HFF-Myc (cell line): ENCODE results near the gene IL1RL2.

ENCODE experiments used
- DNase-seq: peaks from one replicate; pipeline ENCODE4 v3.0.0-alpha.2; 2011; ENCODE audit warnings: low read depth; ENCODE audit errors: extremely low read depth
- H3K4me3 ChIP-seq: replicated peaks from 2 replicates; pipeline ENCODE4 v1.5.1; 2011; ENCODE audit warnings: low read depth, mild to moderate bottlenecking, control low read depth, low read length
- CTCF ChIP-seq: IDR thresholded peaks from 2 replicates; pipeline ENCODE4 v1.5.1; 2012; ENCODE audit warnings: mild to moderate bottlenecking, low read depth, low read length, control low read depth; ENCODE audit errors: missing control alignments

IL1RL2 gene

GRCh38 chr2:102181919-102182635 lies 4.7 kb upstream of the IL1RL2 start:
- DNase-seq: no peak
- no peak for TF ChIP-seq CTCF
- H3K4me3 ChIP-seq: no peak overlapping the region

- no peak overlapping the region for H3K4me3 ChIP-seq
- no peak for DNase-seq
- TF ChIP-seq CTCF: no peak
Observed at GRCh38 chr2:102184018-102184417, 2.8 kb upstream of the IL1RL2 start.

DNA sequence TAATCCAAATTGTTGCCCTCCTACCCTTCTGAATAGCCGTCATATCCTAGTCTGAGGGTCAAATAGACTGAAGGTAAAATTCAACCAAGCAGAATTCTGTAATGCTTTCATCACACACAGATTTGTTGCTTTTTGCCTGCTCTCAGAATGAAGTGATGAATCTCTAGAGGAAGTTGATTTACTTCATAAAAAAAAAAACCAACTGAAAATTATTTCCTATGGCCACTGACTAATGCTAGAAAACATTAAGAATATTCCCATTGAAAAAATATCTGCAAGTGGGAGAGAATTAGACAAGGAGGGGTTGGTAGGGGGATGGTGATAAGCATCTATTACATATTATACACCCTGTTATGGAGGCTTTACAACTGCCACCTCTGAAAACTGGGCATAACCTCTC lies 2.3 kb upstream of the IL1RL2 start:
- H3K4me3 ChIP-seq: no peak overlapping the region
- DNase-seq: no peak
- no peak for TF ChIP-seq CTCF

- peak; percentile 47 for TF ChIP-seq CTCF
- no peak for DNase-seq
- H3K4me3 ChIP-seq: no peak overlapping the region
Observed at GRCh38 chr2:102185347-102185746, 1.5 kb upstream of the IL1RL2 start.

DNA sequence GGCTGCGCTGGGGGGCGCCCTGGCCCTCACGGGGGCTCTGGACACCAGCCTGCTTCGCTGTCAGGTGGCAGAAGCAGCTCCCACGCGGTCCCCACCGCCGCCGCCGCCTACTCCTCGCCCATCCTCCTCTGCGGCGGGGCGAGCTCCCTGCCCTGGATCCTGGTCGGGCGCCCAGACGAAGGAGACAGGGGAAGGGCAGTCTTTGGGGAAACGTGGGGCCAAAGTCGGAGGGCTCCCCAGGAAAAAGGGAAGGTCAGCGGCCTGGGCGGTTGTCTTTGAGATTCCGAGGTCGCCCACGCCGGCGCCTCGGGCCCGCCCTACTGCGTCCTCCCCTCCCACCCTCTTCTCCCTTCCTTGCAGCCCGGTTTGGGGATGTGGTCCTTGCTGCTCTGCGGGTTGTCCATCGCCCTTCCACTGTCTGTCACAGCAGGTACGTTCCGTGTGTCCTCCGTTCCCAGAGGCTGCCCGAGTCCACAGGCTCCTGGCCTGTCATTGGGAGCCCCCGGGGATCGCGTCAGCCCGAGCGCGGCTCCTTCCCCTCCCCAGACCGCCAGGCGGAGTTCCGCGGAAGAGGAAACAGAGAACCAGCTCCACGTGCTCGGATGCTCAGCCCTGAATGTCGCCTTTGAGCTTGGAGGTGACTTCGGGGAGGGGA lies 800 bp downstream of the IL1RL2 start:
- TF ChIP-seq CTCF: no peak
- 0 out of 2 replicates have a peak overlapping the region, but pooled peaks have one; percentile 0 for H3K4me3 ChIP-seq
- DNase-seq: no peak

DNA sequence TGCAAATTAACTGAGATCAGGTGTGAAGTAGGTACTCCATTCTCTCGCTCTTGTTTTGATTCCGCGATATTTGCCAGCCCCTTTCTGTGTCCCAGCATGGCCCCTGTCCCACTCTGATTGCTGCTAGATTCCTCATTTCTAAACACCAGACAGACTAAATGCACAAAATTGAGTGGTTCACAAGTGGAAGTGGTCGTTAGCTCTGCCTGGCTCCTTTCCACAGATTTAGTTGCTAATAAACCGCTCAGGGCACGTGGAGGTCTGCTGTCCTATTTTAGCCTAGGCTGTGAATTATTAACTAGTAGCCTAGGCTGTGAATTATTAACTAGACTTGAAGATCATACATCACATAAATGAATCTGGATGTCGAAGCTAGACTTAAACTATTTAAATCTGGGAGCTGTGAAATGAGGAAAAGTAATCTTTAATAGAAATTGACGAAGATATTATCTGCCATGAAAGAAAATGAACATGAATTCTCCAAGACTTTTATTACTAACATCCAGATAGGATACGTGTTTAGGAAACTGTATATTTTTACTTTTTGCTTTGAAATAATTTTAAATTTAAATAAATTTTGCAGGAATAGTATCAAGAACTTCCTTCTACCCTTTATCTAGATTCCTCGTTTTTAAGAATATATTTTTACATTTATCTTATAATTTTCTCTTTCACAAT lies 3.7 kb downstream of the IL1RL2 start:
- TF ChIP-seq CTCF: no peak
- no peak for DNase-seq
- no peak overlapping the region for H3K4me3 ChIP-seq
